ENCODE results near the gene RALGPS1.

DNA sequence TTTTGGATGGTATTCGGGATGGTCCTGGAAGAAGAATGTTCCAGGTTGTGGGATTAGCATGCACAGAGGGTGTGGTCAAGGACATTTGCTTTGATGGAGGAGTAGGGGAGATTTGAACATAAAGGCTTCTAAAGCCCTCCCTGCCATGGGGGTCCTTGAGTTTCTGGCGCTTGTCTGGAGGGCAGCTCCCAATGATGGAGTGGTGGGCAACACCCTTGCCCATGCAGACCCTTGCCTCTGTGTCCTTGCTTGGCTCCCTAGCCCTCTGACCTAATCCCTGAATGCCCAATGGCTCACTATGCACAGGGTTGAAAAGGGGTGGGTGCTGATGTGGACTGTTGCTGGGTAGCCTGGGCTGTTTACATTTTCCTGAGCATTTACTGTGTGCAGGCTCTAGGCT, 66.6 kb downstream of the RALGPS1 start:
- no peak for TF ChIP-seq TEAD4 (CRISPR knock-in tag; IDR thresholded peaks at IDR 0.05)
- no peak for TF ChIP-seq JUN (CRISPR knock-in tag; IDR thresholded peaks at IDR 0.05)
- TF ChIP-seq, protein P1, sequence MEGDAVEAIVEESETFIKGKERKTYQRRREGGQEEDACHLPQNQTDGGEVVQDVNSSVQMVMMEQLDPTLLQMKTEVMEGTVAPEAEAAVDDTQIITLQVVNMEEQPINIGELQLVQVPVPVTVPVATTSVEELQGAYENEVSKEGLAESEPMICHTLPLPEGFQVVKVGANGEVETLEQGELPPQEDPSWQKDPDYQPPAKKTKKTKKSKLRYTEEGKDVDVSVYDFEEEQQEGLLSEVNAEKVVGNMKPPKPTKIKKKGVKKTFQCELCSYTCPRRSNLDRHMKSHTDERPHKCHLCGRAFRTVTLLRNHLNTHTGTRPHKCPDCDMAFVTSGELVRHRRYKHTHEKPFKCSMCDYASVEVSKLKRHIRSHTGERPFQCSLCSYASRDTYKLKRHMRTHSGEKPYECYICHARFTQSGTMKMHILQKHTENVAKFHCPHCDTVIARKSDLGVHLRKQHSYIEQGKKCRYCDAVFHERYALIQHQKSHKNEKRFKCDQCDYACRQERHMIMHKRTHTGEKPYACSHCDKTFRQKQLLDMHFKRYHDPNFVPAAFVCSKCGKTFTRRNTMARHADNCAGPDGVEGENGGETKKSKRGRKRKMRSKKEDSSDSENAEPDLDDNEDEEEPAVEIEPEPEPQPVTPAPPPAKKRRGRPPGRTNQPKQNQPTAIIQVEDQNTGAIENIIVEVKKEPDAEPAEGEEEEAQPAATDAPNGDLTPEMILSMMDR (IDR thresholded peaks at IDR 0.05) = no peak
